T-helper 1 cell treated with Interleukin-12 subunit alpha and Interleukin-12 subunit beta and Interleukin-4 antibody, amounts not matched to agents 30 ng/mL and 1 ng/mL, for 36 hours (primary cell): ENCODE results near the gene KRT25. TPM values are rescaled to one million over a fixed set of nuclear protein-coding genes. Genes with fewer than 3 reads are reported as not detected.
"Not testable (repeated sequence)": the region's sequence is repeated elsewhere in the genome, so short reads cannot be mapped to it uniquely, and the experiment has no call there.

ENCODE experiments used
- intact Hi-C: fragments of 100-400 bp; cut with micrococcal nuclease; formaldehyde crosslinking; loops from one replicate; pipeline ENCODE4 v1.15.1; 2024
- total RNA-seq: library from RNA; stranded (reverse); gene quantifications from 2 replicates; pipeline ENCODE4 v1.2.3, GENCODE V29; 2022

The KRT25 gene
- total RNA-seq, 1 donor from 2014 or later: not detected

- intact Hi-C loops: no loop called here
Measured at GRCh38 chr17:40760105-40761016, 5.2 kb upstream of the KRT25 start.

DNA sequence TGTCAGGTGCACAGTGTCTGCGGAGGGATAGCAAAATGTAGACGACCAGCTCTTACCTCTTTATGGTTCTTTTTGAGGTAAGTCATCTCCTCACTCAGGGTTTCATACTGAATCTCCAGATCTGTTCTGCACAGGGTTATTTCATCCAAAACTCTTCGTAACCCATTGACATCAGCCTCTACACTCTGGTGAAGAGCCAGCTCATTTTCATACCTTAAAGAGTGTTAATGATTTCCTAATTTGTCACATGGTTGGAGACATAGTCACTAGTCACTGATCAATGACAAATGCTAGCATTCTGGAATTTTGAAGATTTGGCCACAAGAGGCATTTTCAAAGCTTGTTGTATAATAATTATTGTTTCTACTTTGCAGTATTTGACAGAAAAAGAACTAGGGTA, 1.3 kb downstream of the KRT25 start:
- intact Hi-C loops: no loop called here

DNA sequence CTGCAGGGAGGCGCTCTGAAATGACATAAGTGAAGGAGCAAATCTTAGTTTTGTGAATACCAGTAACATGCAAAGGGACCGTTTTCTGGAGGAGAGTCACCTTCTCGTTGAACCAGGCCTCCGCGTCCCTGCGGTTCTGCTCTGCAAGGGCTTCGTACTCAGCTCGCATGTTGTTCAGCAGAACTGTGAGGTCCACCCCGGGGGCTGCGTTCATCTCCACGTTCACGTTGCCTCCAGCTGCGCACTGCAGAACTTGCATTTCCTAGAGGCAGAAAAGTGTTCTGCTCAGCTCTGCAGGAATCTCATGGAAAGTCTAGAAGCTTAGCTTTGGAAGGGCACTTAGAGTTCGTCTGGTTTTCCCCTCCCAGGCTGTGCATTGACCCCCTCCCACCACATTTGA, 4.1 kb downstream of the KRT25 start:
- intact Hi-C loops: no loop called here

- intact Hi-C loops: no loop called here
Measured at GRCh38 chr17:40750391-40750790, 4.7 kb downstream of the KRT25 start.

DNA sequence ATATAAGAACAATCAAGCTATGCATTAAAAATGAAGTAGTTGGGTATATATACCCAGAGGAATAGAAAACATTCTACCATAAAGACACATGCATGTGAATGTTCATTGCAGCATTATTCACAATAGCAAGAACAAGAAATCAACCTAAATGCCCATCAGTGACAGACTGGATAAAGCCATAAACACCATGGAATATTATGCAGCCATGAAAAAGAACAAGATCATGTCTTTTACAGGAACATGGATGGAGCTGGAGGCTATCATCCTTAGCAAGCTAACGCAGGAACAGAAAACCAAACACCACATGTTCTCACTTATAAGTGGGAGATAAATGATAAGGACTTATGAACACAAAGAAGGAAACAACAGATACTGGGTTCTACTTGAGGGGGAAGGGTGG, 6.5 kb downstream of the KRT25 start:
- intact Hi-C loops: not testable (repeated sequence)

GRCh38 chr17:40738553-40738952, 16.6 kb downstream of the KRT25 start:
- intact Hi-C loops: no loop called here

DNA sequence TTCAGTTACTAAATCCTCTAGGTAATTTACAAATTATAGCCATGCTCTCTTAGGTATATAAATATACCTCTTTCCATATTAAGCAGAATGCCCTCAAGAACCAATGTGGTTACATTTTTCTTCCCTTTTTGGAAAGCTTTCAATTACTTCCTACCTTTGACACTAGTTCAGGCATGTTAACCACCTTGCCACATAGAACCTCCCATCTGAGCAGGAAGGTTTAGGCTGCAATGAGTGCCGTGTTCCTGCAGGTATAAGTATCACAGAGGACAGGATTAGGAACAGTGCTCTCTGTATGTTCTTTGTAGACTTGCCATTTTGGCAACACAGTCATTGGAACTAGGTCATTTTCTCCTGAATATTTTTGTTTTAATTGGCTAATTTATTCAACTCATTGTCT, 20.1 kb downstream of the KRT25 start:
- intact Hi-C loops: no loop called here

- intact Hi-C loops: no loop called here
Measured at GRCh38 chr17:40734018-40734417, 21.1 kb downstream of the KRT25 start.

- intact Hi-C loops: no loop called here
Measured at GRCh38 chr17:40730970-40731369, 24.2 kb downstream of the KRT25 start.

- intact Hi-C loops: loop anchor here (1.0 to 5.0 kb wide), 2 partner anchors 107 to 165 kb away; no protein-coding TSS in a partner anchor
Measured at GRCh38 chr17:40727447-40728231, 27.5 kb downstream of the KRT25 start.

DNA sequence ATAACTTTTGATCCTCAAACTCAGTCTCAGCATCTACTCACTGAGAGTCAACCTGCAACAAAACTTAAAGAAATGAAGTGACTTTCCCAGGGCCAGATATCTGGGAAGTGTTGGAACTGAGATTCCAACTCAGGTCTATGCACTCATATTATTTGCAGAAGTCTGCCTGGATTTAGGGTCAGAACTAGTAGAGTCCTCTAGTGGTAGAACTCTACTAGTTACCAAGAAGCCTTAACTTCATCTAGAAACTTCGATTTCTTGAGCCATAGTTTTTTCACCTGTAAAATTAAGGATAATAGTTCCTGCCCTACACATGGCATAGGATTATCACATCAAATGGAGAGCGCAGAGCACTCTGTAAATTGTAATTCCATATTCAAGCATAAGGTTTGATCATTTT, 28.2 kb downstream of the KRT25 start:
- intact Hi-C loops: loop anchor here (1.0 to 5.0 kb wide), 2 partner anchors 107 to 165 kb away; no protein-coding TSS in a partner anchor

DNA sequence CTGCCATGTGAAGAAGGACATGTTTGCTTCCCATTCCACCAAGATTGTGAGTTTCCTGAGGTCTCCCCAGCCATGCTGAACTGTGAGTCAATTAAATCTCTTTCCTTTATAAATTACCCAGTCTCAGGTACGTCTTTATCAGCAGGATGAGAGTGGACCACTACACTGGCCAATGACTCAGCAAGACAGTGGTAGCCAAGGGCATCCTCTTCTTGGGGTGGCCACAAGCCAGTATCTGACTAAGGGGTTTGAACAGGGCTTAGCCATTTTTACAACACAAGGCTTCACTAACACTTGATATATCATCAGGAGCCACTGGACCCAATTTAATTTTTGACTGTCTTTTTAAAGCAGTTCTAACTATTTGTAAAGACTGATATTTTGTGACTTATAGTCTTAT, 30.5 kb downstream of the KRT25 start:
- intact Hi-C loops: loop anchor here (5.0 kb wide), 1 partner anchor 162 kb away; no protein-coding TSS in a partner anchor

DNA sequence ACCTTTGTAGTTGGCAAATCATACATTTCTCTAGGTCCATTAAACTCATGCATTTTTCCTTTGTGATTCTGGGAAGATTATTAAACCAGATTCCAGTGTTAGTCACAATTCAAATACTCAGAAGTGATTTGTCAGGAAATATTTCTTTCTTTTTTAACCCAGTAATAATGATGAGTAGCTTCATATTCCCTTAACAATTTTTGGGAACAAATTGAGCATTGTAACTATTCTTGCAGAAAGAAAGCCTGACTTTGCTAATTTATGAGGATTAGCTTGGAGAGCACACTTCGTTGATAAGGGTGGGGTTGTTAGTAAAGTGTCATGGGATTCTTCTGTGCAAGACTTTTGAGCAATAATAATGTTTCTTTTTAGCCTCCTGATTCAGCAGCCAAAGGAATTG, 32.9 kb downstream of the KRT25 start:
- intact Hi-C loops: no loop called here

DNA sequence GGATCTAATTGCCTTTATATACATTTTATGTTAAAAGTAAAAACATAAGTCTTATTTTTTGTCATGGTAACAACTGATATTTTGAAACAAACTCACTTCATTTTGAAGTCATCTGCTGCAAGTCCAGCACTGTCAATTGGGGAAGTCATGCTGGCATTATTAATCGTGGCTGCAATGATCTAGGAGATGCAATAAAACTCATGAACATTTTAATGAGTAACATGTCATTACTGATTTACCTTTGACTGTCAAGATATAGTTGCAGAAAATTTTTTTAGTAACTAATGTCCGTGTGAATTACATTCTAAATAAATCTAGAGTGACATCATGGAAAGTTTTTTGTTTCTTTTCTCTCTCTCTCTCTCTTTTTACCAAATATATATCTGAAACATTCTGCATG, 34.2 kb downstream of the KRT25 start:
- intact Hi-C loops: no loop called here

DNA sequence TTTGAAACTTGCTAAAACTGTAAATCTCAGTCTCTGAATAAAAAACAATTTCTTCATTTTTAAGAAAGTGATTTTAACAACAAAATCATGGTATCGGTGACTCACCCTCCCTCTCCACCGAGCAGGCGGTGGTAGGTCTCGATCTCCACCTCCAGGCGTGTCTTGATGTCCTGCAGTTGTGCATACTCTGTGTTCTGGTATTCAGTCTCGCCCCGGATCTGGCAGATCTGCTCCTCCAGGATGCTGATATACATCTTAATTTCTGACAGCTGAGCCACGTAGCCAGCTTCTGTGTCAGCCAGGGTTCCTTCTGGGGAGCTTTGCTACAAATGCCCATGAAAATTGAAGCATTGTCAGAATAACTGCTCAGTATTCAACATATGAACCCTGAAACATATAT, 36.2 kb downstream of the KRT25 start:
- intact Hi-C loops: no loop called here

DNA sequence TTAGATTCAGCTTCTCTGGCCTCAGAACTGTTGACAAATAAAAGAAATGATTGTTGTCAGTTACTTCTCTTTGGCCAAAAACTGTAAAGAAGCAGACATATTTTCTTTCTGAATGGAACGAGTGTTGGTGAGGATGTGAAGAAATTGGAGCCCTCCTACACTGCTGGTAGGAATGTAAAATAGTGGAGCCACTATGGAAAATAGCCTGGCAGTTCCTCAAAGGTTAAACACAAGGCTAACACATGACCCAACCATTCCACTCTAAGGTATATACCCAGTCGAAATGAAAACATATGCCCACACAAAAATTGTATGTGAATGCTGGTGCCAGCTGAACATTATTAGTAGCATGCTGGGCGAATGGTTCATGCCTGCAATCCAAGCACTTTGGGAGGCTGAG, 37.4 kb downstream of the KRT25 start:
- intact Hi-C loops: no loop called here

DNA sequence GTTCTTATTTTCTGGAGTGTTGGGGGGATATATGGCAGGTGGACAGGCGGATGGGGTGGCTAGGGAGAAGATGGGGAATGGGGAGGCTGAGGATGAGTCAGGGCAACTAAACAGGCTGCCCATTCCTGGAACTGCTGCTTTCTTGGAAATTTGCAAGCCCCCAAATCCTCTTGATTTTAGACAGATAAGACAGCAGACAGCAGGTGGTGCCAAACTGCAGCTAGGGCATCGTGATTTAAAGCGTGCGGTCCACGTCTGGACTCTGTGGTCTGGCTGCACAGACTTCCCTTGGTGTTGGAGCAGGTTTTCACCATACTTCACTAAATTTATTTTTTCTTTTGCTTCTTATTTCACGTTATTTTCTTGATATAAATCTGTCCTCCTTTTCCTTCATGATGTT, 40.7 kb downstream of the KRT25 start:
- intact Hi-C loops: no loop called here

GRCh38 chr17:40707745-40708144, 47.4 kb downstream of the KRT25 start:
- intact Hi-C loops: no loop called here

DNA sequence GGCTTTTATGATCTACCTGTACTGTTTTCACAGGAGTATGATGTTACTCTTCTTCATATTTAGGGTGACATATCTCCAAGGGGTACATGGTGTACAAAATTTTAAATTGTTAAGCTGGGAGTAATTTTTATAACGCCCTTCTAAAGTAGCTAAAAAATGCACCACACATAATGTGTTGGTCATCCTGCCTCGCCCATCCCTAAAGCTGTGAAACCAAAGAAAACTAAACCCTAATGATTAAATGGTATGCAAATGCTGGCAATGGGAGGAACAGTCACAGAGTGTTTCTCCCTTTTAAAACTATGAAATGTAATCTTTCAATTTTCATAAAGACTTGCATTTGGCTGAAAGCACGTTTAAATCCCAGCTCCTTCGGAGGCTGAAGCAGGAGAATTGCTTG, 49.5 kb downstream of the KRT25 start:
- intact Hi-C loops: no loop called here

GRCh38 chr17:40703652-40704051, 51.5 kb downstream of the KRT25 start, which contains the start of gene KRT24:
Gene KRT24, minus strand, starts transcription at chr17:40703752. Its CDS starts 59 bp downstream, at chr17:40703693.
- intact Hi-C loops: no loop called here

GRCh38 chr17:40702271-40702670, 52.9 kb downstream of the KRT25 start:
- intact Hi-C loops: no loop called here

GRCh38 chr17:40699853-40700252, 55.3 kb downstream of the KRT25 start:
- intact Hi-C loops: no loop called here
